Heart left ventricle (tissue), 11 donors: ENCODE measurements around the gene PHKG2. TPM values are rescaled to one million over a fixed set of nuclear protein-coding genes. Genes with fewer than 3 reads are reported as not detected.

Experiments
- polyA plus RNA-seq, 2 donors: library from polyadenylated mRNA; stranded (reverse); fragments of 200-250 nt; gene quantifications; one replicate each; pipeline ENCODE4 v1.2.3, GENCODE V29; 2013
- total RNA-seq, 9 donors: library from RNA; depleted of rRNA in 2 of 9; stranded (reverse); fragments of >200 nt in 2 of 9; fragmentation: NEBNext Ultra II Directional in 3 of 9; extraction: Animal tissue kit (Norgen Biotek cat#: 25700) in 3 of 9; gene quantifications; one replicate each; pipeline versions ENCODE4 v1.1.0 to v1.2.4, GENCODE V29; 2016 to 2023
- donor health status: ischemic (EF 13 %, LVEDD 7.1; RV severe dilation, severe dysfunction).
- donor health status: healthy with polysubstance abuse.
- donor health status: DM: no; HTN: yes; CAD: no.
- donor health status: DM: no; HTN: no; CAD: no.
- donor health status: ischemic (EF 25% LVEDD 5.7; RV mildly dilated, moderate dysfunction).
- donor health status: healthy.
- donor health status: DM: yes; HTN: yes; CAD: no.
- donor health status: PGD.
- donor health status: nonischemic (EF 23%, LVEDD 6.1; RV moderate dilation, normal function).

The PHKG2 gene
- total and polyA plus RNA-seq, 11 donors, result 13.5 to 37.7 (median 18.3) TPM

Other genes with a start within 250 kb of the PHKG2 start
- gene ZNF768, start 221.9 kb upstream of the PHKG2 start, total RNA-seq, result 10 to 100 TPM; 38.9 to 67.0 (median 47.8) TPM
- 10 to 100 TPM; 60.9 to 88.2 TPM for gene ZNF768, start 221.9 kb upstream of the PHKG2 start, polyA plus RNA-seq
- gene ZNF747, start 213.6 kb upstream of the PHKG2 start, total RNA-seq, result 10 to 100 TPM in 5 of 9 donors, 1 to 10 TPM in 4; 8.6 to 15.2 (median 10.5) TPM
- 1 to 10 TPM; 8.9 to 9.5 TPM for gene ZNF747, start 213.6 kb upstream of the PHKG2 start, polyA plus RNA-seq
- 10 to 100 TPM in 6 of 9 donors, 1 to 10 TPM in 3; 8.5 to 17.2 (median 12.3) TPM for gene ZNF764, start 190.1 kb upstream of the PHKG2 start, total RNA-seq
- 1 to 10 TPM; 7.4 to 8.7 TPM for gene ZNF764, start 190.1 kb upstream of the PHKG2 start, polyA plus RNA-seq
- 10 to 100 TPM in 8 of 9 donors, 1 to 10 TPM in 1; 10.0 to 14.3 (median 11.6) TPM for gene ZNF688, start 176.7 kb upstream of the PHKG2 start, total RNA-seq
- gene ZNF688, start 176.7 kb upstream of the PHKG2 start, polyA plus RNA-seq, result 10 to 100 TPM in 1 of 2 donors, 1 to 10 TPM in 1; 7.6 to 15.7 TPM
- 10 to 100 TPM in 1 of 9 donors, 1 to 10 TPM in 8; 2.9 to 10.9 (median 4.8) TPM for gene ZNF785, start 162.7 kb upstream of the PHKG2 start, total RNA-seq
- gene ZNF785, start 162.7 kb upstream of the PHKG2 start, polyA plus RNA-seq, result 1 to 10 TPM; 3.0 to 4.5 TPM
- gene ZNF689, start 138.0 kb upstream of the PHKG2 start, total RNA-seq, result 1 to 10 TPM; 4.0 to 7.9 (median 6.6) TPM
- gene ZNF689, start 138.0 kb upstream of the PHKG2 start, polyA plus RNA-seq, result 1 to 10 TPM; 2.7 to 4.9 TPM
- 10 to 100 TPM; 12.3 to 26.6 (median 20.2) TPM for gene PRR14, start 97.5 kb upstream of the PHKG2 start, total RNA-seq
- 10 to 100 TPM; 22.9 to 25.0 TPM for gene PRR14, start 97.5 kb upstream of the PHKG2 start, polyA plus RNA-seq
- 10 to 100 TPM; 16.3 to 38.3 (median 31.9) TPM for gene FBRS, start 90.0 kb upstream of the PHKG2 start, total RNA-seq
- gene FBRS, start 90.0 kb upstream of the PHKG2 start, polyA plus RNA-seq, result 10 to 100 TPM; 27.2 to 38.1 TPM
- gene SRCAP, start 49.3 kb upstream of the PHKG2 start, total RNA-seq, result 10 to 100 TPM; 30.2 to 51.2 (median 44.7) TPM
- gene SRCAP, start 49.3 kb upstream of the PHKG2 start, polyA plus RNA-seq, result 10 to 100 TPM; 22.9 to 23.8 TPM
- 1 to 10 TPM in 4 of 9 donors, under 1 TPM in 5; 0.48 to 1.8 (median 0.95) TPM for gene CFAP119, start 13.6 kb downstream of the PHKG2 start, total RNA-seq
- 1 to 10 TPM; 1.4 to 2.1 TPM for gene CFAP119, start 13.6 kb downstream of the PHKG2 start, polyA plus RNA-seq
- gene RNF40, start 13.9 kb downstream of the PHKG2 start, total RNA-seq, result 10 to 100 TPM; 29.3 to 62.0 (median 50.3) TPM
- gene RNF40, start 13.9 kb downstream of the PHKG2 start, polyA plus RNA-seq, result 10 to 100 TPM; 31.3 to 66.9 TPM
- 10 to 100 TPM; 14.3 to 30.9 (median 22.7) TPM for gene ZNF629, start 38.8 kb downstream of the PHKG2 start, total RNA-seq
- gene ZNF629, start 38.8 kb downstream of the PHKG2 start, polyA plus RNA-seq, result 10 to 100 TPM; 11.2 to 14.9 TPM
- 10 to 100 TPM; 23.1 to 35.5 (median 28.1) TPM for gene BCL7C, start 145.7 kb downstream of the PHKG2 start, total RNA-seq
- 10 to 100 TPM; 30.5 to 43.4 TPM for gene BCL7C, start 145.7 kb downstream of the PHKG2 start, polyA plus RNA-seq
- gene CTF1, start 148.2 kb downstream of the PHKG2 start, total RNA-seq, result 10 to 100 TPM in 5 of 9 donors, 1 to 10 TPM in 4; 6.4 to 22.2 (median 12.2) TPM
- 10 to 100 TPM in 1 of 2 donors, 1 to 10 TPM in 1; 3.7 to 13.5 TPM for gene CTF1, start 148.2 kb downstream of the PHKG2 start, polyA plus RNA-seq
- 10 to 100 TPM in 2 of 9 donors, 1 to 10 TPM in 7; 4.5 to 15.5 (median 7.9) TPM for gene FBXL19, start 175.1 kb downstream of the PHKG2 start, total RNA-seq
- 1 to 10 TPM; 7.9 to 9.1 TPM for gene FBXL19, start 175.1 kb downstream of the PHKG2 start, polyA plus RNA-seq
- gene ORAI3, start 200.6 kb downstream of the PHKG2 start, total RNA-seq, result 10 to 100 TPM in 6 of 9 donors, 1 to 10 TPM in 3; 8.5 to 28.9 (median 14.1) TPM
- 10 to 100 TPM in 1 of 2 donors, 1 to 10 TPM in 1; 8.1 to 10.8 TPM for gene ORAI3, start 200.6 kb downstream of the PHKG2 start, polyA plus RNA-seq
- 10 to 100 TPM in 3 of 9 donors, 1 to 10 TPM in 6; 4.6 to 12.1 (median 9.0) TPM for gene SETD1A, start 209.3 kb downstream of the PHKG2 start, total RNA-seq
- gene SETD1A, start 209.3 kb downstream of the PHKG2 start, polyA plus RNA-seq, result 1 to 10 TPM; 8.1 to 9.3 TPM
- gene HSD3B7, start 236.8 kb downstream of the PHKG2 start, total RNA-seq, result 10 to 100 TPM in 3 of 9 donors, 1 to 10 TPM in 6; 3.8 to 27.2 (median 6.9) TPM
- 1 to 10 TPM; 7.1 to 7.8 TPM for gene HSD3B7, start 236.8 kb downstream of the PHKG2 start, polyA plus RNA-seq